Omental fat pad (tissue), 4 donors: ENCODE results near the gene VIT. TPM values are rescaled to one million over a fixed set of nuclear protein-coding genes. Genes with fewer than 3 reads are reported as not detected.

Experiments
- ATAC-seq: fragments of 150-250 bp; one replicate; pipeline ENCODE4 v1.9.1; 2016; ENCODE audit warnings: mild to moderate bottlenecking, moderate library complexity; ENCODE audit not compliant: low FRiP score
- DNase-seq: peaks from one replicate; pipeline ENCODE4 v3.0.0-alpha.2; 2019; ENCODE audit warnings: low spot score
- CTCF ChIP-seq, 3 donors: fragments of 450-650 bp; IDR thresholded peaks; one replicate each; pipeline ENCODE4 v1.5.1; 2016 to 2017; ENCODE audit warnings: antibody characterized with exemption in 3 of 3, mild to moderate bottlenecking in 3 of 3, moderate library complexity in 2 of 3
- total RNA-seq, 4 donors: library from RNA; depleted of rRNA; stranded (reverse); fragments of >200 nt; gene quantifications; one replicate each; pipeline ENCODE4 v1.1.0, GENCODE V29; 2016

VIT gene
- total RNA-seq, 4 donors from 2014 or later: 10.2 to 36.4 (median 19.8) TPM

DNA sequence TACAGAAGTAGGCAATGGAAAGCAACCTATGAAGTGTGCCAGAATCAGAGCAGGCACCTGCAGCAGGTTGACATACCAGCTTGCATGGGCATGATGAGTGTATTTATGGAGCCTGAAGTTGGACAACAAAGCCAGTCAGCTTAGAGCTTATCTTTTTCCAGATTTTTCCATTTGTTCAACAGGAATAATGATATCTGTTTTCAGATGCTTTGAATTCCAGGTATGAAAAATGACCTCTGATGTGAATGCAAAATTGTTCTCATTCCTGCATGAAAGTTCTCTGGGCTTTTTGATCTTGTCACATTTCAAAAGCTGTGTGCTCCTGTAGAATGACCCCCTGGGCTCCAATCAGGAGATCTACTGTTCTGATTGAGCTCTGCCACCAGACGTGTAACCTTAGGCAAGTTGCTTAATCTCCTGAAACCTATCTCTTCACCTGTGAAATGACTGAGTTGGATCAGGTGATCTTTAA lies 38.2 kb upstream of the VIT start:
- no peak for ATAC-seq
- DNase-seq: no peak
- no peak for TF ChIP-seq CTCF (IDR thresholded peaks at IDR 0.05)

- no peak for ATAC-seq
- no peak for TF ChIP-seq CTCF (IDR thresholded peaks at IDR 0.05)
- DNase-seq: no peak
Measured at GRCh38 chr2:36659218-36659617, 37.3 kb upstream of the VIT start.

DNA sequence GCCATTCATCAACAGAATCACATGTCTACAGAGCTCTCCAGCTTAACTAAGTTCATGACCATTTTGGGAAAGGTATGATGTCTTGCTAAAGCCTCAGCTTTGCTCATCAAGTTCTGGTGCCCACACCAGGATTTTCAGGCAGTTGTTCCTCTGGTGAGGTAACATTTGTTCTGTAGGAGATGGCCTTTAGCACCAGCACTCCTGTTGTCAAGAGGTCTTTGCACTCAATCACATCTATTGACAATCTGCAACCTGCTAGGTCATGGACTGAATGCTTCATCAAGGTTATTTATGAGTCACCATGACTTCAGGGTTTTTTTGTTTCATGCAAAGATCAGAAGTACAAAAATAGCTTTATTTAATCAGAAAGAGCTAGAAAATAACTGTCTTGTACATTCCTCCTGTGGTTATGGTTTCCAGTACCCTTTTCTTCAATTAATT lies 36.6 kb upstream of the VIT start:
- no peak for TF ChIP-seq CTCF (IDR thresholded peaks at IDR 0.05)
- ATAC-seq (no peak), DNase-seq (no peak)

GRCh38 chr2:36662638-36663037 lies 33.9 kb upstream of the VIT start:
- ATAC-seq: no peak

DNA sequence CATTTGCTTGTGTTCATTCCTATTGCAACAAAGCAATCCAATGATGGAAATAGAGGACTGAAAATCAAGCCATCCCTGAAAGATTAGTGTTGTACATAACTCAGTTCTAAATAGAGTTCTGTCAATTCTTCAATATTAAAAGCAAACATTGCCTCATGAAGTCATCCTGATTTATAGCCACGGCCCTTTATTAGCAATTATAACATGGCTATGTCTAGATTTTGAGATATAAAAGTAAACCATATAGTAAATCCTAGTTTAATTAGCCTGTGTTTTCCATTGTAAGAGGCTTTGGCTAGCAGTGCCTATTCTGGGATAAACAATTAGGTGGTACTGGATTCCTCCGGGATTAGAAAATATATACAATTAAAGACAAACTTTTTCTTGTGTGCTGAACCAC lies 33.2 kb upstream of the VIT start:
- DNase-seq (no peak), ATAC-seq (no peak)
- TF ChIP-seq CTCF (IDR thresholded peaks at IDR 0.05): no peak

More at GRCh38 chr2:36662638-36663037, 33.9 kb upstream of the VIT start:
- DNase-seq: no peak
- TF ChIP-seq CTCF (IDR thresholded peaks at IDR 0.05): no peak

GRCh38 chr2:36663851-36664695 lies 32.4 kb upstream of the VIT start:
- DNase-seq (no peak), ATAC-seq (peak; percentile 83)
- peak in 1 of 3 donors; percentile 48 for TF ChIP-seq CTCF (IDR thresholded peaks at IDR 0.05)

DNA sequence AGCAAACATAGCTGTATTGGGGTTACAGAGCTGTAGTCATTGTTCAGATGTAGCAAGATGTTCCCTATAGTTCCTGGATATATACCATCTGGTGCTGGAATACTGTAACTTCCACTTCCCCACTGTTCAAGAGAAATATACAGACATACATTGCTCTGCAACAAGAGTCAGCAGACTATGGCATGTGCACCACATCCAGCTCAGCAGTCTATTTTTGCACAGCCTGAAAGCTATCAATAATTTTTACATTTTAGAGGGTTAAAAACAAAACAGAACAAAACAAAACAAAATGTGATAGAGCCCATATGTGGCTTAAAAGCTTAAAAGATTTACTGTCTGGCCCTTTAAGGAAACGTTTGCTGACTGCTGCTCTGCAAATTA lies 31.8 kb upstream of the VIT start:
- TF ChIP-seq CTCF (IDR thresholded peaks at IDR 0.05): no peak
- ATAC-seq (no peak), DNase-seq (no peak)
